IMR-90 (cell line): ENCODE data around the gene ARFGEF3.

ENCODE experiments used
- BHLHE40 ChIP-seq: fragments of 150-350 bp; IDR thresholded peaks from 2 replicates; pipeline ENCODE4 v1.6.1; 2016; ENCODE audit warnings: mild to moderate bottlenecking, low read depth, low read length
- CHD1 ChIP-seq: IDR thresholded peaks from 2 replicates; pipeline ENCODE4 v1.6.1; 2012; ENCODE audit warnings: low read depth, low read length, improper control_type of control experiment
- CTCF ChIP-seq: conservative IDR thresholded peaks from 2 replicates; pipeline ENCODE4 v1.5.1; 2012; ENCODE audit warnings: mild to moderate bottlenecking, low read depth, low read length, improper control_type of control experiment
- MAFK ChIP-seq: IDR thresholded peaks from 2 replicates; pipeline ENCODE4 v1.6.1; 2012; ENCODE audit warnings: low read depth, low read length, improper control_type of control experiment
- POLR2A ChIP-seq: IDR thresholded peaks from 2 replicates; pipeline ENCODE4 v1.6.1; 2012; ENCODE audit warnings: mild to moderate bottlenecking, low read depth, low read length
- RAD21 ChIP-seq: IDR thresholded peaks from 2 replicates; pipeline ENCODE4 v1.6.1; 2012; ENCODE audit warnings: low read length, improper control_type of control experiment
- RCOR1 ChIP-seq: IDR thresholded peaks from 2 replicates; pipeline ENCODE4 v1.6.1; 2012; ENCODE audit warnings: mild to moderate bottlenecking, low read length, improper control_type of control experiment; ENCODE audit not compliant: insufficient replicate concordance
- RFX5 ChIP-seq: IDR thresholded peaks from 2 replicates; pipeline ENCODE4 v1.8.0; 2012; ENCODE audit warnings: low read depth, mild to moderate bottlenecking, low read length, moderate library complexity
- SMC3 ChIP-seq: fragments of 150-350 bp; IDR thresholded peaks from 2 replicates; pipeline ENCODE4 v1.6.1; 2016; ENCODE audit warnings: low read depth, mild to moderate bottlenecking, antibody characterized with exemption, low read length, moderate library complexity
- TF ChIP-seq, protein P1 (sequence below): fragments of 150-350 bp; IDR thresholded peaks from 2 replicates; pipeline ENCODE4 v1.6.1; 2017; ENCODE audit warnings: mild to moderate bottlenecking, antibody characterized with exemption, low read length, low read depth

DNA sequence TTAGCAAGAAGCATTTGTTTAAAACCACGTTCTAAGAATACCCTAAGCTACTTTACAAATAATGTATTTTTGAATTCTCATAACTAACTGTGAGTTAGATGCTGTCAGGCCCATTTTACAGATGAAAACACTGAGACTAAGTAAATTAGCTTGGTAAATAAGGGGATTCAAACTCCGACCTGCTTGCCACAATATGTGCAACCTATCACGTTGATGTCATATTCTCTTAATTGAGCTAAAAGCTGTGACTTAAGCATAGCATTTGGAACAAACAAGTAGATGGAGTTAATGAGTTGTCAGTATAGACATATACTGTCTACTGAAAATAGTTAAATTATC is 45.1 kb upstream of the ARFGEF3 start:
- TF ChIP-seq POLR2A, result no peak
- TF ChIP-seq CTCF, result no peak
- TF ChIP-seq SMC3, result no peak
- no peak for TF ChIP-seq MAFK
- TF ChIP-seq RAD21, result no peak
- TF ChIP-seq, protein P1, sequence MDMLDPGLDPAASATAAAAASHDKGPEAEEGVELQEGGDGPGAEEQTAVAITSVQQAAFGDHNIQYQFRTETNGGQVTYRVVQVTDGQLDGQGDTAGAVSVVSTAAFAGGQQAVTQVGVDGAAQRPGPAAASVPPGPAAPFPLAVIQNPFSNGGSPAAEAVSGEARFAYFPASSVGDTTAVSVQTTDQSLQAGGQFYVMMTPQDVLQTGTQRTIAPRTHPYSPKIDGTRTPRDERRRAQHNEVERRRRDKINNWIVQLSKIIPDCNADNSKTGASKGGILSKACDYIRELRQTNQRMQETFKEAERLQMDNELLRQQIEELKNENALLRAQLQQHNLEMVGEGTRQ, result no peak
- TF ChIP-seq RFX5, result no peak
- no peak for TF ChIP-seq BHLHE40
- TF ChIP-seq RCOR1, result no peak
- TF ChIP-seq CHD1, result no peak
